ENCODE measurements around the gene SNRNP48.

Gene SNRNP48

DNA sequence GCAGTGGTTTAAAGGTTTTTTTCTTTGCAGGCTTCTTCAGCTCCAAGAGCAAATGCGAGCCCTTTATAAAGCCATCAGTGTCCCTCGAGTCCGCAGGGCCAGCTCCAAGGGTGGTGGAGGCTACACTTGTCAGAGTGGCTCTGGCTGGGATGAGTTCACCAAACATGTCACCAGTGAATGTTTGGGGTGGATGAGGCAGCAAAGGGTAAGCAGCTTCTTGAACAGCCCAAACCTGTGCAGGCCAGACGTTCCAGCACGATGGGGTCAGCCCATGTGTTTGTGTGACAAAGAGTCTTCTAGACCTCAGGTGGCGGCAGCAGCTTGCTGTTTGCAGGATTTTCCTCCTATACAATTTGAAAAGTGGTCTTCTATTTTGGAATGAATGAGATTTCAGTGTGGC is 30.8 kb upstream of the SNRNP48 start:
- DNase-seq (ENCODE audit: low read depth in 2 of 2) = no peak

DNA sequence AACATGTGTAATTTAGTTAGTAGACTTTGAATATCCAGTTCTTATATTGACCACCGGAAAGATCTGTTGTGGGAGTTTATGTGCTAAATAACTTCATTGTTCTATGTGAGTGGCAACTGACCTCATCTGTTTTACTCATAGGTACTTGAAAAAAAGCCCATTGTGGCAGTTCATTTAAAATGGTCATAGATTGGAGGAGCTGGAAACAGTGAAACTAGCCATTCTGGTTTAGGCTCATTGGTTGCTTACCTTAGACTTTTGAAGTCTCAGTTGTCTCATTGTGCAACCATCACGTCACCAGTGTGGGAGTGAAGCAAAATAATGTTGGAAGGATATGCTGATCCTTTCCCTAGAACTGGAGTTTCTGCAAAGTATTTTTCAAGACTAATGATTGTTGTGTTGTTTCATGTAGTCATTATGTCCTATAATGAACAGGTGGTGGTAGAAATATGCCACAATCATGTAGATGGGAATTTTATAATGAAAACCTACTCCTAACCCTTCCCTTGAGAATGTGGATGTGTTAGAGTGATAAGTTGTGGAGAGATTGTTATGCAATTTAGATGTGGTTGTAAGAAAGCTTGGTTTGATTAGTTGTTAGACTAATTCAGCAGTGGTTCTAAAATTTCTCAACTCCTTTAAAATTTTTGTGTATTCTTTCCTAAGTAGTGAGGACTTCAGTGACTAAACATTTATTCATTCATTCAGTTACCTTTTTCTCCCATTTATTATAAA is 30.2 kb upstream of the SNRNP48 start:
- DNase-seq (ENCODE audit: low read depth in 2 of 2) = no peak

DNA sequence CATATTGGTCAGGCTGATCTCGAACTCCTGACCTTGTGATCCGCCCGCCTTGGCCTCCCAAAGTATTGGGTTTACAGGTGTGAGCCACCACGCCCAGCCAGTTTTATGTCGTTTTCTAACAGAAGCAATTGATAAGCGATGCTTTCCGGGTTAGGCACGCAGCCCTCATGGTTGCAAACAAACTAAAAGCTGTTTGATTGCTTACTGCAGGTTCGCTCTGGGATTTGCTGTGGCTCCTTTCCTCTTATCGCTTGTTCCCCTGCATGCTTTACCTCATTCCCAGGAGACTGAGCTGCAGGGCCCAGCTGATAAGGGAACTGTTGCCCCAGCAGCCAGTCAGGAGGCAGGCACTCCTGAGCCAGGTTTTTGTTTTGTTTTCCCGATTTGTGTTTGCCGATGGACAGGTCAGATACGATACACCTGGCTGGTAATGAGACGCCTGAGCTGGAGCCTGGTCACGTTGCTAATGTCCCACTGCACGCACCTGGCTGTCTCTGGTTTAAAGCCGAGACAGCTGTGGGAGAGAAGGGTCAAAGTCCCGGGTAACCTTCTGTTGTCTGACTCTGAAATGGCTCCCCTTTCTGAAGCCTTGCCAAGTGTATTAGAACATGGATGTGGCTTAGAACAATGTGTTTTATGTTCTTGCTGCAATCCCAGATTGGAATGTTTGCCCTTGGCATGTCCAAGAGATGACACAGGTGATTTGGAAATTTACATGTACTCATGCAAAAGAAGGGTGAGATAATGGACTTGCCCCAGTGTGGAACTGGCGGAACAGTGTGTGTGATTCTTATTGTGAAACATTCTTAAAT is 28.6 kb upstream of the SNRNP48 start:
- no peak for DNase-seq (ENCODE audit: low read depth in 2 of 2)

- no peak for DNase-seq (ENCODE audit: low read depth in 2 of 2)
Observed at GRCh38 chr6:7562769-7563168, 27.2 kb upstream of the SNRNP48 start.

- no peak for DNase-seq (ENCODE audit: low read depth in 2 of 2)
Observed at GRCh38 chr6:7566107-7566506, 23.9 kb upstream of the SNRNP48 start.

DNA sequence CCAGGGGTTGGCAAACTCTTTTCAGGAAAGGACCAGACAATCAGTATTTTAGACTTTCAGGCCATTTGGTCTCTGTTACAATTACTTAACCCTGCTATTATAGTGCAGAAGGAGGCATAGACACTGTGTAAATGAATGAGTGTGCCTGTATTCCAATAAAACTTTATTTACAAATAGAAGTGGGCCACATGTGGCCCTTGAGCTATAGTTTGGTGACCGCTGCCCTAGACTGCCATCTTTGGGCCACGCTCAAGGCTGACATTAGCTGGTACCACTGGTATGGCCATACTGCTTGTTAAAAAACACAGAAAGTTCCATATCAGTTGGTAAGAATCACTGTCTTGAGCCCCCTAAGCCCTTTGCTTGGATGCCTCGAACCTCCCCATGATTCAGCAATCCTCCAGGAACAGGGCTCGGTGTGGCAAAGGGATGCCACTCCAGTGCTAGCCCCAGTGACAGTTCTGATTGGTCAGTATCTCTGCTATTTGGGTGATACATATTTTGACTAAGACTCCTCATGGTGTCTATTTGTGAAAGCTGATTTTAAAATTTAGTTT is 23.3 kb upstream of the SNRNP48 start:
- DNase-seq (ENCODE audit: low read depth in 2 of 2) = no peak

GRCh38 chr6:7568021-7568420 is 22.0 kb upstream of the SNRNP48 start:
- DNase-seq (ENCODE audit: low read depth in 2 of 2) = no peak

- no peak for DNase-seq (ENCODE audit: low read depth in 2 of 2)
Observed at GRCh38 chr6:7569082-7569481, 20.9 kb upstream of the SNRNP48 start.

- no peak for DNase-seq (ENCODE audit: low read depth in 2 of 2)
Observed at GRCh38 chr6:7572213-7572943, 17.6 kb upstream of the SNRNP48 start.

GRCh38 chr6:7574500-7574899 is 15.5 kb upstream of the SNRNP48 start:
- no peak for DNase-seq (ENCODE audit: low read depth in 2 of 2)

DNA sequence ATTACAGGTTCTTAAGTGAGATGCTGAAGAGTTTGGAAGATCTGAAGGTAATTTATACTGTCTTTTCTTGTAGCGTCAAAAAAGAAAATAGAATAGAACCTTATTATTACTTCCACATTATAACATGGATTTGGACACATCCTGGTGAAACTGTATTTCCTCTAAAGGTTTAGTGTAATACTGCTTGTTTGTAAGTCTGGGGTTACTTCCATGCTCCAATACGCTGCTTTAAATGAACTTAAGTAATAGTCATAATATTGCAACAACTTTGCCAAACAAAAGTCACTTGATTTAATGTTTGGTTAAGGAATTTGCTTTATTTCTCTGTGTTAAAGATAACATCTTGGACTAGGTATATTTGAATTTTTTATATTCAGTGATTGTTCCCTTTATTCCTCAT is 11.5 kb upstream of the SNRNP48 start:
- no peak for DNase-seq (ENCODE audit: low read depth in 2 of 2)

GRCh38 chr6:7578931-7579330 is 11.1 kb upstream of the SNRNP48 start:
- no peak for DNase-seq (ENCODE audit: low read depth in 2 of 2)

DNA sequence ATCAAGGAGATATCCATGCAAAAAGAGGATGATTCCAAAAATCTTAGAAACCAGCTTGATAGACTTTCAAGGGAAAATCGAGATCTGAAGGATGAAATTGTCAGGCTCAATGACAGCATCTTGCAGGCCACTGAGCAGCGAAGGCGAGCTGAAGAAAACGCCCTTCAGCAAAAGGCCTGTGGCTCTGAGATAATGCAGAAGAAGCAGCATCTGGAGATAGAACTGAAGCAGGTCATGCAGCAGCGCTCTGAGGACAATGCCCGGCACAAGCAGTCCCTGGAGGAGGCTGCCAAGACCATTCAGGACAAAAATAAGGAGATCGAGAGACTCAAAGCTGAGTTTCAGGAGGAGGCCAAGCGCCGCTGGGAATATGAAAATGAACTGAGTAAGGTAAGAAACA is 10.1 kb upstream of the SNRNP48 start:
- no peak for DNase-seq (ENCODE audit: low read depth in 2 of 2)

DNA sequence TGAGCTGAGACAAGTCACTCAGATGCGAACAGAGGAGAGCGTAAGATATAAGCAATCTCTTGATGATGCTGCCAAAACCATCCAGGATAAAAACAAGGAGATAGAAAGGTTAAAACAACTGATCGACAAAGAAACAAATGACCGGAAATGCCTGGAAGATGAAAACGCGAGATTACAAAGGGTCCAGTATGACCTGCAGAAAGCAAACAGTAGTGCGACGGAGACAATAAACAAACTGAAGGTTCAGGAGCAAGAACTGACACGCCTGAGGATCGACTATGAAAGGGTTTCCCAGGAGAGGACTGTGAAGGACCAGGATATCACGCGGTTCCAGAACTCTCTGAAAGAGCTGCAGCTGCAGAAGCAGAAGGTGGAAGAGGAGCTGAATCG is 9.5 kb upstream of the SNRNP48 start:
- DNase-seq (ENCODE audit: low read depth in 2 of 2) = no peak

DNA sequence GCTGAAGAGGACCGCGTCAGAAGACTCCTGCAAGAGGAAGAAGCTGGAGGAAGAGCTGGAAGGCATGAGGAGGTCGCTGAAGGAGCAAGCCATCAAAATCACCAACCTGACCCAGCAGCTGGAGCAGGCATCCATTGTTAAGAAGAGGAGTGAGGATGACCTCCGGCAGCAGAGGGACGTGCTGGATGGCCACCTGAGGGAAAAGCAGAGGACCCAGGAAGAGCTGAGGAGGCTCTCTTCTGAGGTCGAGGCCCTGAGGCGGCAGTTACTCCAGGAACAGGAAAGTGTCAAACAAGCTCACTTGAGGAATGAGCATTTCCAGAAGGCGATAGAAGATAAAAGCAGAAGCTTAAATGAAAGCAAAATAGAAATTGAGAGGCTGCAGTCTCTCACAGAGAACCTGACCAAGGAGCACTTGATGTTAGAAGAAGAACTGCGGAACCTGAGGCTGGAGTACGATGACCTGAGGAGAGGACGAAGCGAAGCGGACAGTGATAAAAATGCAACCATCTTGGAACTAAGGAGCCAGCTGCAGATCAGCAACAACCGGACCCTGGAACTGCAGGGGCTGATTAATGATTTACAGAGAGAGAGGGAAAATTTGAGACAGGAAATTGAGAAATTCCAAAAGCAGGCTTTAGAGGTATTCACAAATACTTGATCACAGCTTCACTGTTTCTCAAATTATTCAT is 8.9 kb upstream of the SNRNP48 start:
- no peak for DNase-seq (ENCODE audit: low read depth in 2 of 2)

GRCh38 chr6:7585287-7585930 is 4.6 kb upstream of the SNRNP48 start:
- no peak for DNase-seq (ENCODE audit: low read depth in 2 of 2)

DNA sequence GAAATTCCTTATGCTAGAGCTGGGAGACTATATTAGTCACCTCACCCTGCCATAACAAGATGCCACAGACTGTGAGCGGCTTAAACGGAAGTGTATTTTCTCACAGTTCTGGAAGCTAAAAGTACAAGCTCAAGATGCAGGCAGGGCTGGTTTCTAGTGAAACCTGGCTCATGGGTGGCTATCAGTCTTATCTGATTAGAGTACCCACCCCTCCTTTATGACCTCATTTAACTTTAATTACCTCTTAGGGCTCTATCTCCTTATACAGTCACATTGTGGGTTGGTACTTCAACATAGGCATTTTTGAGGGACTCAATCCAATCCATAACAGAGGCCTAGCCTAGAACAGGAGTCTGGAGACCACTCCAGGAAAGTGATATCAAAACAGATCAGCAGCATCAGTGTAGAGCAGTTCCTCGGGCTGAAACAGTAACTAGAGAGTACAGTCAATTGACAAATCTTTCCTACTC is 2.3 kb upstream of the SNRNP48 start:
- no peak for DNase-seq (ENCODE audit: low read depth in 2 of 2)

GRCh38 chr6:7588506-7588905 is 1.5 kb upstream of the SNRNP48 start:
- DNase-seq (ENCODE audit: low read depth in 2 of 2) = no peak

DNA sequence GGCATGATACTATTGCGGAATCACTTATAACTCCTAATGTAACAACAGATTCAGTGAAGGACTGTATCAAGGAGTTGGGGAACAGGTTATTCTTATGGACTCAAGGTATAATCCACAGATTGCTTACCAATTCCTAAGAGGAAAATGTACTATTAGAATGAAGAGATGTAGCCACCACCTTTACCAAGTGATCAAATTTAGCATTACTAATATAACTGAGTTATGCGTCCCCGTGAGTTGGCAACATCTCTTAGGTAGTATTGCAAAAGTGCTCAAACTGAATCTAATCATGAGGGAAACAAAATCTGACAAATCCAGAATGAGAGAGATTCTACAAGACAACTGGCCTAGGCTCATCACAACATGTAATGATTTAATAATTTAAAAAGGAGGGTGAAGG is 777 bp upstream of the SNRNP48 start:
- no peak for DNase-seq (ENCODE audit: low read depth in 2 of 2)

GRCh38 chr6:7590918-7591302 is 912 bp downstream of the SNRNP48 start:
- no peak for DNase-seq (ENCODE audit: low read depth in 2 of 2)

DNA sequence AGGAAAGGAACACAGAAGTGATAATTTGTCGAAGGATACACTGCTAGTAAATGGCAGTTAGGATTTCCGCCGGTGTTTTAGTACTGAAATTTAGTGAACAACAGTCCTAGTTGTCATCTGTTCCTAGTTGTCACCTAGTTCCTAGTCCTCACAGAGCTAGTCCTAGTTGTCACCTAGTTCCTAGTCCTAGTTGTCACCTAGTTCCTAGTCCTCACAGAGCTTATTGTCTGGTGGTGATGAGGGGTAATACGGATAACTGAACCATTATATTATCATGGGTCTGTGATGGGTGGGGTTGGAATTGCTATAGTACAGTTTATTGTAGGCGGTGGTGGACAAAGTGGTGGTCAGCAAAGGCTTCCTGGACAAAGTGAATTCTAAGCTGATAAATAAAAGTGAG is 1.8 kb downstream of the SNRNP48 start:
- DNase-seq (ENCODE audit: low read depth in 2 of 2) = no peak
